Left colon (tissue), 2 donors: Measurements from ENCODE around the gene SRP14. TPM values are rescaled to one million over a fixed set of nuclear protein-coding genes. Genes with fewer than 3 reads are reported as not detected.

ENCODE experiments used
- ATAC-seq: fragments of 200-7000 bp; cut with Tn5 transposase; one replicate; pipeline ENCODE4 v1.9.1; 2020; ENCODE audit warnings: mild to moderate bottlenecking, moderate library complexity
- DNase-seq, 2 donors: peaks; one replicate each; pipeline ENCODE4 v3.0.0-alpha.2; 2020
- intact Hi-C, 2 donors: fragments of 100-400 bp; cut with DNase I in 1 of 2; cut with micrococcal nuclease in 1 of 2; formaldehyde crosslinking; loops; one replicate each; pipeline versions ENCODE4 v1.11.2 to v1.14.0; 2022; cut with DNase I, micrococcal nuclease
- total RNA-seq, 2 donors: library from RNA; stranded (reverse); fragmentation: NEBNext Ultra II Directional; extraction: Animal tissue kit (Norgen Biotek cat#: 25700); gene quantifications; one replicate each; pipeline ENCODE4 v1.2.1, GENCODE V29; 2021
- donor health status: DM: no; HTN: no; CAD: no.
- donor health status: DM: yes; HTN: yes; CAD: no.

Gene SRP14
- total RNA-seq, 2 donors from 2014 or later, result 144 to 153 TPM

DNA sequence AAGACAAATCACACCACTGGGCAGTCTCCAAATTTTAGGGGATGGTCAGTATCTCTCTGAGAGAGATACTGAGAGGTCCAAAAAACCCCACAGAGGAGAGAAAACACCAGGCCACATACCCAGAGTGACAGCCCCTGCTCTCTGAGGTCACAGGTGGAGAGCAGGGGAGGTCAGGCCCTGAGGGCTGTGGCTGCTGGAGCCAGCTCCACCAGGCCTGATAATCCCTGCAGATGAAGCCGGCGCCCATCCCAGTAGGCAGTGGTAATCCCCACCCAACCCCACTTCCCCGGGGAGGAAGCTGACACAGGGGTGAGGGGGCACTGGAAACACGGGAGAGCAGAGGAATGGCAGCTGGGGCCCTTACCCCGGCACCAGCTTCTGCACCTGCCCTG lies 31.2 kb upstream of the SRP14 start:
- intact Hi-C loops, result no loop called here
- DNase-seq, result no peak
- ATAC-seq, result no peak

DNA sequence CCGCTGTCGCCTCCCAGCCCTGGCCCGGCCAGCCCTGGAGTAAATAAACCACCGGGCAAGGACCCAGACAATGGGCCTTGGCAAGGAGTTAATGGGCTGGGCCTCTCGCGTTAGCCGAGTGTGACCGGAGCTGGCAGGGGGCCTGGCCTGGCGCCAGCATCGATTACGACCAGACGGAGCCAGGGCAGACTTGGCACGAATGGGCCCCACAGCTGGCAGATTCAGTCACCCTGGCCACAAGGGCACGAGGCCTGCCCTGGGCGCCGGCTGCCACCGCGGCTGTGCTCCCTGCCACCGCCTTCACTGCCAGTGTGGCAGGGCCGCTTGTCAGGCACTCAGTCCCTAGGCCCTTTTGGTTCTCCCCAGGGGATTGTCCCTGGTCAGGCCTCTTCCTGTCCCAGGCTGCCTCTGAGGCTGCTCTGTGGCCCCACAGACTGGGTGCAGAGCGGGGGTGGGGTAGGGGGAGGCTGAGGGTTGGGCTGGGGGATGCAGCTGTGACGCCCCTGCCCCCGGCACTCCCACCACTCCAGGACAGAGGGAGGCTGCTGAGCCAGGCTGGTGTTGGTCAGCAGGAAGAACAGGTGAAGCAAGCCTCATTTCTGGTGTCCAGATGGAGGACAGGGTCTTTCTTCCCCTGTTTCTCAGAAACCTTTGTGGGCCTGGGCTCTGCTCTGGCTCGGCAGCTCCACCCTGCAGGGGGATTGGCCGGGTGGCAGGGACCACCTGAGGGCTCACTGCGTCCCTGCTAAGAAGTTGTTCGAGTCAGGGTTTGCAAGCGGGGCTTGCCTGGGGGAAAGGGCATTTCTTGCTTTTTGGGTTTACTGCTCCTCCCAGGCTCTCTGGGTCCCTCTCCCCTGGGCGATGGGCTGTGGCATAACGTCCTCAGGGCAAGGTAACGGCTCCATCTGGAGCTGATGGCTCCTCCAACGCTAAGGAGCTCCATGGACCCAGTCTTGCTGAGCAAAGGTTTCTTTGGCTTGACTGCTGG lies 30.5 kb upstream of the SRP14 start:
- intact Hi-C loops, result no loop called here

DNA sequence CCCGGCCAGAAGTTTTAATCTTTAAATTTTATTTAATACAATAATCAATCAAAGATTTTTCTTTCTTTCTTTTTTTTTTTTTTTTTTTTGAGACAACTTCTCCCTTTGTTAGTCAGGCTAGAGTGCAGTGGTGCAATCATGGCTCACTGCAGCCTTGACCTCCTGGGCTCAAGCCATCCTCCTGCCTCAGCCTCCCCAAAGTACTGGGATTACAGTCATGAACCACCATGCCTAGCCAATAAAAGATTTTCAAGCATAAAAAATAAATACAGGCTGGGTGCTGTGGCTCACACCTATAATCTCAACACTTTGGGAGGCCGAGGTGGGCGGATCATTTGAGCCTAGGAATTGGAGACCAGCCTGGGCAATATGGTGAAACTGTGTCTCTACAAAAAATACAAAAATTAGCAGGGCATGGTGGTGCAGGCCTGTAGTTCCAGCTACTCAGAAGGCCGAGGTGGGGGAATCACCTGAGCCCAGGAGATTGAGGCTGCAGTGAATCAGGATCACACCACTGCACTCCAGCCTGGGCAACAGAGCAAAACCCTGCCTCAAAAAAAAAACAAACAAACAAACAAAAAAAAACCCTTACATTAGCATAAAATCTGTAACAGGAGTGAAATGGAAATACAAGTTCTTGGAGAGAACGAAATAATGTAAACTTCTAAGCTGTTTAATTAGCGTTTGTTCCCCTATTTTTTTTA lies 29.1 kb upstream of the SRP14 start:
- DNase-seq (peak in 1 of 2 donors; percentile 16), ATAC-seq (no peak)
- intact Hi-C loops, result no loop called here

More for the DNA sequence above, 30.5 kb upstream of the SRP14 start:
- peak; percentile 89 for ATAC-seq
- peak; percentile 95 to 96 for DNase-seq

DNA sequence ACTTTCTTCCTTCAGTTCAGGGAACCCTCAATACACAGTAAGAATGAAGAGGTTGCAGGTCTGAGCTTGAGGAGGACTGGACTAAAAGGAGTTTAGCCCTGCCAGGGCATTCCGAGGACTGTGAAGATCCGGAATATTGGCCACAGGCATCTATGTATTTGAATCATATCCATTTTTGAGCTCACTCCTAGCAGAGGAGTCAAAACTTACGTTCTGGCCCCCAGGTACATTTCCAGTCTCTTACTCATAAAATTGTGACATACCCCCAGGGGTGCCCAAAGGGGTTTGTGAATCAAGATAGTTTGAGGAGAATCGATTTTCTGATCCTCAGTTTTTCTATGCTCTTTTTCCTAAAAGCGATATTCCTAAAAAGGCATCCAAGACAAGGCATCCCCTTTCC lies 27.6 kb upstream of the SRP14 start:
- intact Hi-C loops, result no loop called here
- ATAC-seq (no peak), DNase-seq (peak in 1 of 2 donors; percentile 5)

DNA sequence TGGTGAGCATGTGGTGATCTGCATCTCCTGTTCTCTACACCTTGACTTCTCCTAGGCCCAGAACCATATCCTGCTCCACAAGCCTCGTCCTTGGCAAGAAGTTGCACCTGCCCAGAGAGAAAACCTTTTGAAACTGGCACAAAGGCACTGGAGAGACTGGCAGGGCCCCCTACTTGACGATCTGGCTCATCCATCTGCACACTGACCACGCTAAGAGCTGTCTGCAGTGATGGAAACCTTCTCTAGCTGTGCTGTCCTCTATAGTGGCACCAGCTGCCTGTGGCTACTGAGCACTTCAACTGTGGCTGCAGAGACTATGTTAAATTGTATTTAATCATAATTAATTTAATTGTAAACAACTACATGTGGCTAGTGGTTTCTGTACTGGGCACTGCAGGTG lies 26.2 kb upstream of the SRP14 start:
- intact Hi-C loops, result no loop called here
- ATAC-seq (no peak), DNase-seq (peak in 1 of 2 donors; percentile 11)

DNA sequence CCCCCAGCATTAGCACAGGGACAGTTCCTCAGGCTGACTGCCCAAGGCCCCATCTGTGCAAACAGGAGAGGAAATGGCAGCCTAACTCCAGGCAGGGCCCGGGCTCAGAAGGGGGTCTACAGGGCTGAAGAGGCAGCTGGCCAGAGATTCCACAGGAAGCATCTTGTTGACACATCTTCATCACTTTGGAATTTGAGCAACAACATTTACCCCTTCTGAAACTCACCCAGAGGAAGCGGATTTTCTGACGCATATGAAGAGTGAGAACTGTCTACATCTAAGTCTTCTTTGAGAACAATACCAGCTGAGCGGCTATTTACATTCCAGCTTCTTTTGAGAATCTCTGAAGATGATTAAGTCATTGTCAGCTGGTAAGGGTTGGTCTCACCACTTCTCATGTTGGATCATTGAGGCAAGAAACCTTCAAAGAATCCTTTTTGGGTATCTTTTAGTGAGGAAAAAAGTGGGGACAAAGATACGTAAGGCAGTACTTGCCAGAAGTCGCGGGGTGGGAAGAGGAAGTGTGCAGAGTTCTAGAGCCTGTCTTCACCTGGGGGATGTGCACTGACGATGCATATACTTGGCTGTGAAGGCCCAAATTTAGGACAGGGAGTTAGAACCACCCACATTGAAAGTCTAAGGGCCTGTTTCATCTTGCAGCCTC lies 25.4 kb upstream of the SRP14 start:
- intact Hi-C loops, result no loop called here

DNA sequence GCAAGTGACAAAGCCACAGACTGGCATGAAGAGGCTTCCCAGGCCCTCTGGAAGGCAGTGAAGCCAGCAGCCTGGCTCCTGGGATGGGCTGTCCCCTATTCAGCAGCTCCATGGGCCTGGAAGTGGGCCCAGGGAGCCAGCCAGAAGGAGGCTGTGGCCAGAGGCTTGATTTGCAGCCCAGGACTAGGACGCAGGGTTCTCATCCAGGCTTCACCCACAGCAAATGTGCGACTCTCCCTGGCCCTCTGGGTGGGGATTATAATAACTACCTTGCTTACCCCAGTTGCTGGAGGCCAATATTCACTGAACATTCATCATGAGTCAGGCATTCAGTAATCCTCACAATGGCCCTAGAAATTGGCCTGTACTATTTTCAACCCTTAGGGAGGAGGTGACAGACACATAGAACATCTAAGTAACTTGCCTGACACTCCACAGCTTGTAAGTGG lies 24.6 kb upstream of the SRP14 start:
- intact Hi-C loops, result no loop called here
- ATAC-seq (no peak), DNase-seq (no peak)

More for the DNA sequence above, 25.4 kb upstream of the SRP14 start:
- DNase-seq (no peak), ATAC-seq (no peak)

DNA sequence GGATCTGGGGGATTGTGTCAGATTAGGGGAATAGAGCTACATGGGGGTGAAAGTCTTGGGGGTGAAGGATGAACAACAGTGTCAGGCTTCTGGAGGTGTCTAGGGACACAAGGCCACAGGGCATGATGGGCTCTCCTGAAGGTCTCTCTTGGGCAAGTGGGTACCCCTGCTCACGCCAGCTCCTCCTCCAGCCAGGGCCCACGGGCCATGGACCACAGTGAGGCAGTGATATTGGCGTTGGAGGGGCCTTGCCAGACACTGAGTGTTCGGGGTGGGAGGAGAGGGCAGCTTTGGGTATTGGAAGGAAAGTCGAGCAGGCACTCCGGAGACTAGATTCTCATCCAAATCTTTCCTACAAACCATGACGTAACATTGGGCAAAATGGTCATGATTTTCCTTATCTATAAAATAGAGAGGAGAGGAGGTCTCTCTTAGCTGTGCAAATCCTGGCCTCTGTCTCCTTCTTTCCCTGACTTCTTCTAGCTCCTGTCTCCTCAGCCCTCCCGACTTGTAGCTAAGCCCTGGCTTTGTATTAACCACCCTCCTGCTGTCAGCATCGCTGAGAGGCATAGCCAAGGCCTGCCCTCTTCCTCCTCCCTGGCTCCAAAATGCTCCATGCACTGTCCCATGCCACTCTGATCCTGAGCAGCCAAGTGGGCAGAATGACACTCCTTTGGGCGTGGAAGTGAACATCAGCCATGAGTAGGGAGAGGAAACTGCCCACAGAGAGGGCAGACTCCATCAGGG lies 24.0 kb upstream of the SRP14 start:
- ATAC-seq (peak; percentile 17), DNase-seq (no peak)
- intact Hi-C loops, result no loop called here

DNA sequence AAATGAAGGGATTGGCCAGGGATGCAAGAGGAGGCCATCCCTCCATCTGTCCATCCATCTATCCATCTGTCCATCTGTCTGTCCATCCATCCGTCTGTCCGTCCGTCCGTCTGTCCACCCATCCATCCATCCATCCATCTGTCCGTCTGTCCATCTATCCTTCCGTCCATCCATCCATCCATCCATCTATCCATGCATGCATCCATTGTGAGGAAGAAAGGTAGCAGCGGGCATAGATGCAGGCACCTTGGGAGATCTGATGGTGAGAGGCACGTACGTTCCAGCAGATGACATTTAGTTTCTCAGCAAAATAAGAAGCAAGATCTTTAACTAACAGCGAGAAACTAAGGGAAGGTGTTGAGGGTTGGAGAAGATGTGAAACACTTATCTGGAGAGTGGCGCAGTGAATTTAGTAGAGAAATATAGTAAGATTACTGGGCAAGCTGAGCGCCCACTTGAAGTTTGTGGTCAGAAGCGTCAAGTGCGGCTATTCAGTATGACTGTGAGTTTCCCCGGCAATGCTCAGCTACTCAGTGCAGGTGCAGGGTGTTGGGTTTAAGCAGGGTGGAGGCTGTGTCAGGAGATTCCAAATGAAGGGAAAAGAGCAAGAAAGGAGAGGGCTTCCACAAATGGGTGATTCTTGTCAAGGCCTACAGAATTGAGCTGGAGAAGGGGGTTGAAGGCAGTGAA lies 22.4 kb upstream of the SRP14 start:
- DNase-seq, result no peak
- ATAC-seq, result no peak
- intact Hi-C loops, result no loop called here

DNA sequence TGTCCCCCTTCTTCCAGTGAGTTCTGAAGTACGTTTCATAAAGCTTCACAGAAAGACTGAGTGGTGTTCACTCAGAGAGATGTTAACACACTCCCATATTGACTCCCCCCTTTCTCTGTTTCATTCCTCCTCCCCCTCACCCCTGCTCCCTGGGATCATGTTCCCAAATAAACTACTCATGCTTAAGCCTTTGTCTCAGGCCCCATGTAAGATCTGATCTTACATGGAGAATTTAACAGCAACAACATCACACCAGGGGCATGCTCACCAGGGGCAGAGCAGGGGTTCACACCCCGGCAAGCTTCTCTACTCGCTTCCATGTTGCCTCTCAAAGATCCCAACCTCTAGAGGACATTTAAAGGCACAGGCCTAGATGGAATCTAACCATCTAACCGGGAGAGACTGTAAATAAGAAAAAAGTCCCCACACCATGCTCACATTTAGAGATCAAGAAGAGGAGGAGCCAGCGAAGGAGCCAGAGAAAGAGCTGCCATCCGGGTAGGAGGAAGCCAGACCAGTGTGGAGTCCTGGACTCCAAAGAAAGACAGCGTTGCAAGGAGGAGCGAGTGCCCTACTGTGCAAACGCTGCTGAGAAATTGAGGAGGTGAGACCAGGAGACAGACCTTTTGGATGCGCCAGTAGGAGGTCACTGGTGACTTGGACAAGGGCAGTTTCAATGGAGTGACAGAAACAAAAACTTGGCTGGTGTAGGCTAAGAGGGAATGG lies 21.4 kb upstream of the SRP14 start:
- no peak for ATAC-seq
- DNase-seq, result no peak
- intact Hi-C loops, result no loop called here

DNA sequence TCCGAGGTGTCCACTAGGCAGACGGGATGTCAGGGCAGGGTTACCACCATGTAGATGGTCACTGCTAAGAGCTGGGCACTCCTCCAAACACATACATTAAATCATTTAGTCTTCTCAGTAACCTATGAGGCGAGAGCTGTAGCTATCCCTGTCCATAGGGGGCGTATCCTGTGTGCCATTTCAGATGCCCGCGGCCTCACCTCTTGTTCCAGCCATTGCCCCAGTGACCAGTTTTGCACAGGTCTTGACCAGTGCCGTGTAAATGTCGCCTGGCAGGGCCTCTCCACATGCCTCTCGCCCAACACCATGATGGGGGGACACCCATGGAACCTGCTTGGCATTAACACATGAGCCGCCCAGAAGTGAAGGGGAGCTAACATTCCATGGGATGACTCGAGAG lies 20.8 kb upstream of the SRP14 start:
- DNase-seq, result peak in 1 of 2 donors; percentile 3
- no peak for ATAC-seq
- intact Hi-C loops, result no loop called here

DNA sequence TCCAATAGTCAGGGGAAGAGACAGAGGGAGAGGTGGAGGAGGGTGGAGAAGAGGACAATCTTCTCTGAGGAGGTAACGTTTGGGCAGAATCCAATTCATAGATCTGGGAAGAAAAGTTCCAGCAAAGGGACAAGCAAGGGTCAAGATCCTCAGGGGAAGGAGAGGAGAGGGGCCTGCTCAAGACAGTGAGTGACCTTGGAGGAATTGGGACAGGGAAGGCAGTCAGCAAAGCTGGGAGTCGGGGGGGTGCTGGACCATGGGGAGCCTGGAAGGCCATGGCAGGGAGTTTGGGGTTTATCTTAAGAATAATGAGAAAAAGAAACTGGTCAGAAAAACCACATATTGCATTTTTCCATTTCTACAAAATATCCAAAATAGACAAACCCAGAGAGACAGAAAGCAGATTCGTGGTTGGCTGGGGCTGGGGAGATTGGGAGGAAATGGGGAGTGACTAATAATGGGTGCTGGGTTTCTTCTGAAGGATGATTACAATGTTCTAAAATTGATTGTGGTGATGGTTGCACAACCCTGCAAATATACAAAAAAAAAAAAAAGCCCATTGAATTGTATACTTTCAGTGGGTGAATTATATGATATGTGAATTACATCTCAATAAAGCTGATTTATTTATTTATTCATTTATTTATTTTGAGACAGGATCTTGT lies 19.6 kb upstream of the SRP14 start:
- DNase-seq (peak in 1 of 2 donors; percentile 4), ATAC-seq (no peak)
- intact Hi-C loops, result no loop called here

DNA sequence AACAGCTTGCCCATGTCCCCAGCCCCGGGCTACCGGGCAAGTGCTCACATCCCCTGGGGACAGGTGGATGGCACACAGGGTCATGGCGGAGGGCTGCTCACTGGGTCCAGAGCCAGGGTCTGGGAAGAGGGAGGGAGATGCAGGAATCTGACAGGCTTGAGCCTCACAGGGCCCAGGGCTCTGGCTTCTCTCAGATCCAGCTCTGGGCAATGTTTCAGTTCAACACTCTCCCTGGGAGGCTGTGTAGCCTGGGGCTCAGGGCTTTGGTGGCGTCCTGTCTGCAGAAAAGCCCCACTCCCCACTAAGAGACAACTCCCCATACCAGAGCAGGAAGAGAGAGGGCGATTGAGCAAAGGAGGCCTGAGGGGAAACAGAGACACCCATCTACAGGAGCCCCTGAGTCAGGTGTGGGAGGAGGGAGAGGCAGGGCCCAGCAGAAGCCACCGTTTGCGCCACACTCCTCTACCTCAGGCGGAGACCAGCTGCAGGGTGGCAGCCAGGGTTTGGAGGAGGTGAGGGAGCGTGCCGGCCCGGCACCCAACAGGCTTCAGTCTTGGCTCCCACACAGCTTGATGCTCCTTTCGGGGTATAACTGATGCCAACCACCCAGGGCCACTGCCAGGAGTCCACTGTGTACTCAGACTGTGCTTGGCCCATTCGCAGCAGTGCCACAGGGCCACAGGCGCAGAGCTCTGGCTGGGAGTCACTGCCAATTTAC lies 16.8 kb upstream of the SRP14 start:
- ATAC-seq, result no peak
- intact Hi-C loops, result no loop called here
- peak in 1 of 2 donors; percentile 10 for DNase-seq

DNA sequence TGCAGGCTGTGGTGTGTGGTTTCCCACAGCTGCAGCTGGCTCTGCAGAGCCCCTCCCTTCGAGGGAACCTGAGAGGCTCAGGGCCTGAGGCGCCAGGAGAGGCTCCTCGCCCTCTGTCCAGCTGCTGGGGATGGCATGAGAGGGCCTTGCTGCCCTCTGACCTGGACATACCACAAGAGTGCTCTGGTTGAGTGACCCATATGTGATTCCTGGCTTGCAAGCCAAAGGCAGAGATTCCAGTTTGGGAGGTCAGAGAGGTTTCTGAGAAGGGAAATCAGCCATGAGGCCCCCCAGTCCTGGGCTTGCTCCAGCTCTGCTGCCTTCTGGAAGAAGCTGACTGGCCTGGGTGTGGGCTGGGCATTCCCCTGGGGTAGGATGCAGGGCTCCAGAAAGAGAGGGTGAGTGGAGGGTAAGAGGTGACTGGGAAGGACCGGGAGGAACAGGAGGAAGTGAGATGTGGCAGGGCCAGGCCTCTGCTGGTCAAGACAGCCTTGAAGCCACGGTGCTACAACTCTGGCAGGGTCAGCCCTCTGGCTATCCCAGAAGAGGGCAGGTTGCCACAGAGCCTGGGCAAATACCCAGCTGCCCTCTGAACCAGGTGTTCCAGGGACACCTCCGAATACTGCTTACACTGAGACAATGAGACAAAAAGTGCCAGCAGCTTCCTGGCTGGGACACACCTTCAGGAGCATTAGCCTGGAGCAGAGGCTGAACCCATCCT lies 16.0 kb upstream of the SRP14 start:
- DNase-seq (peak; percentile 50 to 67), ATAC-seq (peak; percentile 21)
- intact Hi-C loops, result no loop called here

DNA sequence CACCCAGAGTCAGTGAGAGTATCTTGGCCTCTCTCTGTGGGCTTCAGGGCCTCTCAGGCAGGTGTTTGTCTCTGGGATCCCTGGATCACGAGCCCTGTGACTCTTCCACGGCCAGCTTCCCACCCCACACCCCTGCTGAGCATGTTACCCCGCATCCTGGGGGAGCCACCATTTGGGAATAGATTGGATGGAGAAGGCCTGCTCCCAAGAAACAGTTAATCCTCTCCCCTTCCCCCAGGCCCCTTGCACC lies 15.5 kb upstream of the SRP14 start:
- no peak for DNase-seq
- no peak for ATAC-seq
- intact Hi-C loops, result no loop called here
